Caco-2 (cell line): ENCODE results near the gene METTL25. TPM values are rescaled to one million over a fixed set of nuclear protein-coding genes. Genes with fewer than 3 reads are reported as not detected.

Experiments
- BruUV-seq: library from RNA; stranded (reverse); fragments of 400-500 nt; replicated peaks from 2 replicates; lab custom pipeline; 2021; lab: Mats Ljungman, UMichigan
- CTCF ChIA-PET: fragments of 300-600 bp; sonication (Branson Sonifier 250); formaldehyde crosslinking; loops from one replicate; lab custom pipeline; 2022; ENCODE audit warnings: antibody characterized with exemption; lab: Charles Lee
- POLR2A ChIA-PET: fragments of 300-600 bp; sonication (Branson Sonifier 250); formaldehyde crosslinking; loops from one replicate; lab custom pipeline; 2022; ENCODE audit warnings: antibody characterized with exemption; lab: Charles Lee
- DNase-seq, 2 experiments: peaks; one replicate each; pipeline versions ENCODE4 v3.0.0 to v3.0.0-alpha.2; 2020 to 2022
- H3K27me3 ChIP-seq: replicated peaks from 2 replicates; pipeline ENCODE4 v1.6.0; 2011; ENCODE audit warnings: low read length; ENCODE audit not compliant: control insufficient read depth, insufficient read depth
- H3K36me3 ChIP-seq: 2 replicates; pipeline ENCODE4 v1.5.1; 2011; ENCODE audit warnings: low read length; ENCODE audit not compliant: control insufficient read depth, insufficient read depth
- H3K4me1 ChIP-seq: fragments of 250-450 bp; sonication (Bioruptor Pico); 2 replicates; pipeline ENCODE4 v1.5.1; 2020; ENCODE audit warnings: mild to moderate bottlenecking
- H3K4me3 ChIP-seq: 2 replicates; pipeline ENCODE4 v1.5.1; 2011; ENCODE audit warnings: low read depth, mild to moderate bottlenecking, control low read depth, low read length
- H3K9me3 ChIP-seq: fragments of 250-450 bp; sonication (Bioruptor Pico); 2 replicates; pipeline ENCODE4 v1.5.1; 2020; ENCODE audit warnings: mild to moderate bottlenecking, moderate library complexity
- H3K27ac Mint-ChIP-seq: one replicate; pipeline ENCODE4 v1.8.0; 2022; ENCODE audit warnings: mixed read lengths; ENCODE audit not compliant: unreplicated experiment
- H3K27me3 Mint-ChIP-seq: one replicate; pipeline ENCODE4 v1.8.0; 2022; ENCODE audit warnings: mixed read lengths; ENCODE audit not compliant: insufficient read depth, unreplicated experiment
- H3K36me3 Mint-ChIP-seq: one replicate; pipeline ENCODE4 v1.8.0; 2022; ENCODE audit warnings: mild to moderate bottlenecking, mixed read lengths; ENCODE audit not compliant: insufficient read depth, unreplicated experiment
- H3K4me1 Mint-ChIP-seq: one replicate; pipeline ENCODE4 v1.8.0; 2022; ENCODE audit warnings: low read depth, mixed read lengths; ENCODE audit not compliant: unreplicated experiment
- H3K4me3 Mint-ChIP-seq: one replicate; pipeline ENCODE4 v1.8.0; 2022; ENCODE audit warnings: mild to moderate bottlenecking, moderate library complexity, mixed read lengths; ENCODE audit not compliant: unreplicated experiment
- H3K9me3 Mint-ChIP-seq: one replicate; pipeline ENCODE4 v1.8.0; 2022; ENCODE audit warnings: mixed read lengths; ENCODE audit not compliant: unreplicated experiment
- intact Hi-C: fragments of 100-400 bp; cut with micrococcal nuclease; formaldehyde crosslinking; loops from one replicate; pipeline ENCODE4 v1.10.0; 2022; ENCODE audit not compliant: unreplicated experiment
- total RNA-seq: library from RNA; stranded (reverse); gene quantifications from 2 replicates; pipeline ENCODE4 v1.2.3, GENCODE V29; 2022
- TF ChIP-seq, protein P1 (sequence below), 2 experiments: fragments of 200-600 bp in 1 of 2; IDR thresholded peaks; 1 replicate in 1 of 2; 2 replicates in 1 of 2; pipeline versions ENCODE4 v1.5.1 to v1.8.0; 2011 to 2022; ENCODE audit warnings: antibody characterized with exemption in 1 of 2, control low read depth in 1 of 2, inconsistent platforms in 1 of 2, low read depth in 1 of 2, low read length in 1 of 2, mild to moderate bottlenecking in 1 of 2, moderate library complexity in 1 of 2; ENCODE audit not compliant: insufficient read depth in 1 of 2, severe bottlenecking in 1 of 2, unreplicated experiment in 1 of 2

Gene METTL25
- total RNA-seq, 1 experiment from 2014 or later: 8.4 TPM

DNA sequence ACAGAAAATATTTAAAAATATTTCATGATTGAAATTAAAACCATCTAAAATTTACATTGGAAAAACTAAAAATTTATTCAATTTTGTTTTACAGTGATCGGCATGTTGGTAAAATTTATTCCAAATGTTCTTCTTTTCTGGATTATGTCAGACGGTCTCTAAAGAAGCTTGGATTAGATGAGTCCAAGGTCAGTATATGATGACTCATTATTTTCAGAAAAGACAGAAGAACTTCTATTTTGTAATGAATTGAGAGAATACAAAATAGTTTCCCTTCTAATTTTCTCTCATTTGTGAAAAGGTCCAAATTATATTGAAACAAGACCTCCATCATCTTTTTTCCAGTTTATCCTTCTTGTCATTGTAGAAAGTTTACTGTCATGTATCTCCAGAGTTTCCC, 98.3 kb downstream of the METTL25 start:
- Mint-ChIP-seq H3K9me3 (no peaks in the 10 kb centered on the region), H3K36me3 (no peaks in the 10 kb centered on the region), H3K4me1 (no peaks in the 10 kb centered on the region), H3K27ac (no peak overlapping the region), H3K4me3 (no peak overlapping the region), H3K27me3 (no peaks in the 10 kb centered on the region)
- DNase-seq: no peak
- Histone ChIP-seq H3K9me3 (no peaks in the 10 kb centered on the region), H3K4me1 (no peaks in the 10 kb centered on the region), H3K27me3 (no peaks in the 10 kb centered on the region), H3K36me3 (no peaks in the 10 kb centered on the region), H3K4me3 (no peak overlapping the region)
- intact Hi-C loops: no loop called here
- no TSS peak for BruUV-seq
- TF ChIP-seq, protein P1, sequence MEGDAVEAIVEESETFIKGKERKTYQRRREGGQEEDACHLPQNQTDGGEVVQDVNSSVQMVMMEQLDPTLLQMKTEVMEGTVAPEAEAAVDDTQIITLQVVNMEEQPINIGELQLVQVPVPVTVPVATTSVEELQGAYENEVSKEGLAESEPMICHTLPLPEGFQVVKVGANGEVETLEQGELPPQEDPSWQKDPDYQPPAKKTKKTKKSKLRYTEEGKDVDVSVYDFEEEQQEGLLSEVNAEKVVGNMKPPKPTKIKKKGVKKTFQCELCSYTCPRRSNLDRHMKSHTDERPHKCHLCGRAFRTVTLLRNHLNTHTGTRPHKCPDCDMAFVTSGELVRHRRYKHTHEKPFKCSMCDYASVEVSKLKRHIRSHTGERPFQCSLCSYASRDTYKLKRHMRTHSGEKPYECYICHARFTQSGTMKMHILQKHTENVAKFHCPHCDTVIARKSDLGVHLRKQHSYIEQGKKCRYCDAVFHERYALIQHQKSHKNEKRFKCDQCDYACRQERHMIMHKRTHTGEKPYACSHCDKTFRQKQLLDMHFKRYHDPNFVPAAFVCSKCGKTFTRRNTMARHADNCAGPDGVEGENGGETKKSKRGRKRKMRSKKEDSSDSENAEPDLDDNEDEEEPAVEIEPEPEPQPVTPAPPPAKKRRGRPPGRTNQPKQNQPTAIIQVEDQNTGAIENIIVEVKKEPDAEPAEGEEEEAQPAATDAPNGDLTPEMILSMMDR (IDR thresholded peaks at IDR 0.05; ENCODE audit: insufficient read depth in 1 of 2, low read depth in 1 of 2, low read length in 1 of 2, severe bottlenecking in 1 of 2, unreplicated experiment in 1 of 2): no peak
- ChIA-PET CTCF (no interaction called here), POLR2A (no interaction called here)

DNA sequence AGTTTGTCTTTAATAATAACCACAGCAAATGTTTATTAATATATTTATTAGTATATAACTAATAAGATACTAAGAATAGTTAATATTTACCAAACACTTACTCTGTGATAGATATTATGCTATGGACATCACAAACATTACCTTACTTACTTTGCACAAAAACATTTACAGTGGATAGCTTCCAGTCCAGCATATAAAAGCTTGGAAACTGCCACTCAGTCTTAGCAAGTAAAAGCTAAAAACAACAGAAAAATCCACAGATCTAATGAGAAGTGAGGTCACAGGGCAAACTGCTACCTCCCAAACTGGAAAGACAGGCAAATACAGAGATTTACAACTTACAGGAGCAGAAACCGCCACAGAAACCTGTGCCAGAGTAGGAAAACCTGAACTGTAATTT, 99.8 kb downstream of the METTL25 start:
- no peak overlapping the region for H3K4me3 ChIP-seq
- no peaks in the 10 kb centered on the region for H3K36me3 ChIP-seq
- DNase-seq: no peak
- no peaks in the 10 kb centered on the region for H3K27me3 Mint-ChIP-seq
- CTCF ChIA-PET: no interaction called here
- no peaks in the 10 kb centered on the region for H3K36me3 Mint-ChIP-seq
- POLR2A ChIA-PET: no interaction called here
- H3K4me1 ChIP-seq: no peaks in the 10 kb centered on the region
- intact Hi-C loops: no loop called here
- H3K9me3 Mint-ChIP-seq: no peaks in the 10 kb centered on the region
- no peaks in the 10 kb centered on the region for H3K27me3 ChIP-seq
- no peaks in the 10 kb centered on the region for H3K9me3 ChIP-seq
- H3K27ac Mint-ChIP-seq: no peak overlapping the region
- TF ChIP-seq, protein P1 (IDR thresholded peaks at IDR 0.05; ENCODE audit: insufficient read depth in 1 of 2, low read depth in 1 of 2, low read length in 1 of 2, severe bottlenecking in 1 of 2, unreplicated experiment in 1 of 2): no peak
- no peaks in the 10 kb centered on the region for H3K4me1 Mint-ChIP-seq
- BruUV-seq: no TSS peak
- H3K4me3 Mint-ChIP-seq: no peak overlapping the region

GRCh38 chr12:82461393-82461792, 103.1 kb downstream of the METTL25 start:
- Histone ChIP-seq H3K9me3 (no peaks in the 10 kb centered on the region), H3K4me3 (no peak overlapping the region), H3K36me3 (no peaks in the 10 kb centered on the region), H3K27me3 (no peaks in the 10 kb centered on the region), H3K4me1 (no peaks in the 10 kb centered on the region)
- Mint-ChIP-seq H3K4me1 (no peaks in the 10 kb centered on the region), H3K27me3 (no peaks in the 10 kb centered on the region), H3K27ac (no peak overlapping the region), H3K4me3 (no peak overlapping the region), H3K36me3 (no peaks in the 10 kb centered on the region), H3K9me3 (no peaks in the 10 kb centered on the region)
- intact Hi-C loops: no loop called here
- BruUV-seq: no TSS peak
- ChIA-PET CTCF (no interaction called here), POLR2A (no interaction called here)
- TF ChIP-seq, protein P1 (IDR thresholded peaks at IDR 0.05; ENCODE audit: insufficient read depth in 1 of 2, low read depth in 1 of 2, low read length in 1 of 2, severe bottlenecking in 1 of 2, unreplicated experiment in 1 of 2): no peak
- no peak for DNase-seq
